ENCODE data around the gene DNAAF8. TPM values are rescaled to one million over a fixed set of nuclear protein-coding genes. Genes with fewer than 3 reads are reported as not detected.
A peak's percentile ranks its signal among the peaks of the same experiment; 100 is the strongest.

DNAAF8 gene
- polyA plus RNA-seq, 1 experiment, result 0.89 TPM

GRCh38 chr16:4762205-4762604 is 27.9 kb downstream of the DNAAF8 start:
- DNase-seq (ENCODE audit: low read depth, low spot score), result no peak
- ChIA-PET POLR2A (interaction anchor here (0.9 kb wide), 1 partner anchor 15 kb away, joined by 4 read pairs; no protein-coding TSS in a partner anchor), CTCF (no interaction called here)
- Histone ChIP-seq H3K4me3 (ENCODE audit: low read depth, low read length) (no peak overlapping the region), H3K27ac (ENCODE audit: low read depth, low read length) (peak overlapping the region; percentile 21), H3K27me3 (ENCODE audit: control insufficient read depth, insufficient read depth, low read length) (no peaks in the 10 kb centered on the region), H3K9me3 (ENCODE audit: control insufficient read depth, insufficient read depth, low read length) (no peaks in the 10 kb centered on the region; the same call in 1 of the 2 replicates)
- TF ChIP-seq CTCF (IDR thresholded peaks at IDR 0.05; ENCODE audit: low read depth, low read length), result no peak

GRCh38 chr16:4763791-4764190 is 29.5 kb downstream of the DNAAF8 start:
- CTCF ChIA-PET, result no interaction called here
- no peak for DNase-seq (ENCODE audit: low read depth, low spot score)
- no peaks in the 10 kb centered on the region; the same call in 1 of the 2 replicates for H3K9me3 ChIP-seq (ENCODE audit: control insufficient read depth, insufficient read depth, low read length)
- no peaks in the 10 kb centered on the region for H3K27me3 ChIP-seq (ENCODE audit: control insufficient read depth, insufficient read depth, low read length)
- no peak overlapping the region for H3K4me3 ChIP-seq (ENCODE audit: low read depth, low read length)
- POLR2A ChIA-PET, result no interaction called here
- TF ChIP-seq CTCF (IDR thresholded peaks at IDR 0.05; ENCODE audit: low read depth, low read length), result no peak
- no peak overlapping the region for H3K27ac ChIP-seq (ENCODE audit: low read depth, low read length)

DNA sequence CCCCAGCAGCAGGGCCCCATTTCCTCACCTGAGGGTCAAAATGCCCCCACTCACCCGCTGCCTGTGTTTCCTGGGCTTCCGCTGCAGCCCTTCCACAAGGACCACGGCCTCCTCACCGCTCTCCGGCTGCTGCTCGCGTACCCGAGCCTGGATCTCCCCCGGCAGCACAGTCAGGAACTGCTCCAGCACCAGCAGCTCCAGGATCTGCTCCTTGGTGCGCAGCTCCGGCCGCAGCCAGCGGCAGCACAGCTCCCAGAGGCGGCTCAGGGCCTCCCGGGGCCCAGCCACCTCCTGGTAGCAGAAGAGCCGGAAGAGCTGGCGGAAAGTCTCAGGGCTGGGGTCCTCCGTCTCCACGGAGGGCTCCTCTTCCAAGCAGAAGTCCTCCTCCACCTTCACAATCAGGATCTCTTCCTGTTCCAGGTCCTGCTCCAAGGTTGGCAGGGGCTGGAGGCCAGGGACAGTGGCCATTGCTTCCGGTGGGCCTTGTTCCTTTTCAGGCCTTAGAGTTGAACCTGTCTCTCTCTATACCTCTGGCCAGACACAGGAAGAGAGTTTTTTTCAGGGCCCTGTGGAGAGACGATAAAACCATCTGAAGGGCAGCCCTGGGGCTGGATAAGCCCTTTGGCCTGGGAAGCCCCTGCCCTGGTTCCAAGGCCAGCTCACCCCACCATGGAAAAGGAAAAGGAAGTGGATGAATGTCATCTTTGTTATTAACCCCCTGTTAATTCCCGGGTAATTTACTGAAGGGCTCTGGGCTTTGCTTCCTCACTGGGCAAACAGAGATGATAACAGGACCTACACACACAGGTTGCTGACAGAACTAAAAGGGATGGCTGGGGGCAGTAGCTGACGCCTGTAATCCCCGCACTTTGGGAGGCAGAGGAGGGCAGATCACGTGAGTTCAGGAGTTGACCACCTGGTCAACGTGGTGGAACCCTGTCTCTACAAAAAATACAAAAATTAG is 31.5 kb downstream of the DNAAF8 start:
- Histone ChIP-seq H3K27ac (ENCODE audit: low read depth, low read length) (no peak overlapping the region), H3K9me3 (ENCODE audit: control insufficient read depth, insufficient read depth, low read length) (no peaks in the 10 kb centered on the region; the same call in 1 of the 2 replicates), H3K27me3 (ENCODE audit: control insufficient read depth, insufficient read depth, low read length) (no peaks in the 10 kb centered on the region), H3K4me3 (ENCODE audit: low read depth, low read length) (peak overlapping the region; percentile 82)
- CTCF ChIA-PET, result interaction anchor here (1.5 to 4.4 kb wide), 2 partner anchors 142 to 190 kb away, joined by 3 to 13 read pairs; partner anchors contain the start of gene MGRN1
- POLR2A ChIA-PET, result interaction anchor here (0.7 kb wide), 1 partner anchor 19 kb away, joined by 3 read pairs; no protein-coding TSS in a partner anchor
- no peak for DNase-seq (ENCODE audit: low read depth, low spot score)
- TF ChIP-seq CTCF (IDR thresholded peaks at IDR 0.05; ENCODE audit: low read depth, low read length), result no peak

- CTCF ChIA-PET, result interaction anchor here (4.4 kb wide), 1 partner anchor 189 kb away, joined by 13 read pairs; no protein-coding TSS in a partner anchor
- POLR2A ChIA-PET, result interaction anchor here (0.6 kb wide), 2 partner anchors 103 to 362 kb away, joined by 3 to 4 read pairs; no protein-coding TSS in a partner anchor
- no peak for TF ChIP-seq CTCF (IDR thresholded peaks at IDR 0.05; ENCODE audit: low read depth, low read length)
- no peaks in the 10 kb centered on the region for H3K27me3 ChIP-seq (ENCODE audit: control insufficient read depth, insufficient read depth, low read length)
- peak; percentile 89 for DNase-seq (ENCODE audit: low read depth, low spot score)
- H3K27ac ChIP-seq (ENCODE audit: low read depth, low read length), result peak within 1 kb of the TSS; percentile 70
- H3K9me3 ChIP-seq (ENCODE audit: control insufficient read depth, insufficient read depth, low read length), result no peaks in the 10 kb centered on the region; the same call in 1 of the 2 replicates
- H3K4me3 ChIP-seq (ENCODE audit: low read depth, low read length), result peak within 1 kb of the TSS; percentile 82
Measured at GRCh38 chr16:4766875-4767628, 32.7 kb downstream of the DNAAF8 start, which contains the start of gene ZNF500. ZNF500 (minus strand) TSS chr16:4767162; CDS start chr16:4765978, 1,184 bp downstream.

Data from AG04450 (cell line).